GM12873 (cell line): ENCODE results near the gene FAHD1.

Experiments
- CTCF ChIP-seq: IDR thresholded peaks from 2 replicates; pipeline ENCODE4 v1.5.1; 2012; ENCODE audit warnings: low read depth, mild to moderate bottlenecking, moderate library complexity, low read length, control low read depth; ENCODE audit not compliant: insufficient read depth; ENCODE audit errors: missing control alignments

The FAHD1 gene

GRCh38 chr16:1815461-1815860 is 11.5 kb upstream of the FAHD1 start:
- no peak for TF ChIP-seq CTCF

- no peak for TF ChIP-seq CTCF
These were observed 10.4 kb upstream of the FAHD1 start for GRCh38 chr16:1816396-1817275.

GRCh38 chr16:1817276-1817589 is 9.8 kb upstream of the FAHD1 start:
- no peak for TF ChIP-seq CTCF

- no peak for TF ChIP-seq CTCF
These were observed 9.3 kb upstream of the FAHD1 start for GRCh38 chr16:1817716-1818115.

GRCh38 chr16:1818204-1818872 is 8.7 kb upstream of the FAHD1 start:
- no peak for TF ChIP-seq CTCF

GRCh38 chr16:1818873-1819525 is 8.0 kb upstream of the FAHD1 start:
- TF ChIP-seq CTCF = no peak

- no peak for TF ChIP-seq CTCF
These were observed 7.4 kb upstream of the FAHD1 start for GRCh38 chr16:1819611-1820010.
